GM04503 (cell line): Measurements from ENCODE around the gene MIF4GD.
"Not testable (repeated sequence)": the region's sequence is repeated elsewhere in the genome, so short reads cannot be mapped to it uniquely, and the experiment has no call there.

ENCODE experiments used
- DNase-seq: peaks from one replicate; pipeline ENCODE4 v3.0.0-alpha.2; 2012; ENCODE audit warnings: low read depth

The MIF4GD gene

GRCh38 chr17:75260641-75261335 lies 10.2 kb downstream of the MIF4GD start:
- no peak for DNase-seq

GRCh38 chr17:75257228-75257627 lies 13.8 kb downstream of the MIF4GD start:
- DNase-seq = not testable (repeated sequence)

GRCh38 chr17:75255954-75256698 lies 14.9 kb downstream of the MIF4GD start:
- not testable (repeated sequence) for DNase-seq

GRCh38 chr17:75252039-75252816 lies 18.8 kb downstream of the MIF4GD start:
- no peak for DNase-seq

- no peak for DNase-seq
These were observed 21.0 kb downstream of the MIF4GD start for GRCh38 chr17:75250009-75250471.

- DNase-seq = no peak
These were observed 21.5 kb downstream of the MIF4GD start for GRCh38 chr17:75249564-75249963.

GRCh38 chr17:75246404-75246803 lies 24.6 kb downstream of the MIF4GD start:
- DNase-seq = no peak

- no peak for DNase-seq
These were observed 26.0 kb downstream of the MIF4GD start for GRCh38 chr17:75245011-75245410.

GRCh38 chr17:75244133-75244866 lies 26.7 kb downstream of the MIF4GD start:
- no peak for DNase-seq

- no peak for DNase-seq
These were observed 28.5 kb downstream of the MIF4GD start for GRCh38 chr17:75242461-75243042.

- DNase-seq = no peak
These were observed 29.0 kb downstream of the MIF4GD start for GRCh38 chr17:75241996-75242460.

- no peak for DNase-seq
These were observed 29.5 kb downstream of the MIF4GD start for GRCh38 chr17:75241502-75241901.

- DNase-seq = no peak
These were observed 29.9 kb downstream of the MIF4GD start for GRCh38 chr17:75241143-75241430.

GRCh38 chr17:75240394-75241142 lies 30.5 kb downstream of the MIF4GD start:
- no peak for DNase-seq

GRCh38 chr17:75239778-75240393 lies 31.1 kb downstream of the MIF4GD start:
- DNase-seq = no peak

GRCh38 chr17:75239214-75239613 lies 31.8 kb downstream of the MIF4GD start:
- no peak for DNase-seq

GRCh38 chr17:75238684-75239191 lies 32.3 kb downstream of the MIF4GD start:
- no peak for DNase-seq

GRCh38 chr17:75238020-75238580 lies 32.9 kb downstream of the MIF4GD start:
- DNase-seq = no peak

- no peak for DNase-seq
These were observed 33.7 kb downstream of the MIF4GD start for GRCh38 chr17:75237100-75238014.
